Nephron (organoid): Measurements from ENCODE around the gene CIDEB.

Experiments used
- H3K27ac Mint-ChIP-seq, 3 experiments: 2 replicates each; pipeline ENCODE4 v1.8.0; 2020; ENCODE audit warnings: mixed read lengths in 3 of 3, mild to moderate bottlenecking in 2 of 3, moderate library complexity in 1 of 3
- H3K27me3 Mint-ChIP-seq: 2 replicates; pipeline ENCODE4 v1.8.0; 2021; ENCODE audit warnings: low read depth, mild to moderate bottlenecking, moderate library complexity, mixed read lengths
- H3K36me3 Mint-ChIP-seq: 2 replicates; pipeline ENCODE4 v1.8.0; 2020; ENCODE audit warnings: low read depth, mixed read lengths
- H3K4me1 Mint-ChIP-seq: 2 replicates; pipeline ENCODE4 v1.8.0; 2020; ENCODE audit warnings: mixed read lengths
- H3K4me3 Mint-ChIP-seq, 3 experiments: 2 replicates each; pipeline ENCODE4 v1.8.0; 2020; ENCODE audit warnings: mild to moderate bottlenecking in 3 of 3, mixed read lengths in 3 of 3, moderate library complexity in 2 of 3
- H3K9me3 Mint-ChIP-seq: 2 replicates; pipeline ENCODE4 v1.8.0; 2020; ENCODE audit warnings: mixed read lengths
- TF ChIP-seq, protein P1 (sequence below), 3 experiments: fragments of 200-600 bp; sonication (generic); IDR thresholded peaks; one replicate each; pipeline ENCODE4 v1.5.0; 2021; ENCODE audit warnings: antibody characterized with exemption in 3 of 3; ENCODE audit not compliant: unreplicated experiment in 3 of 3

The CIDEB gene

DNA sequence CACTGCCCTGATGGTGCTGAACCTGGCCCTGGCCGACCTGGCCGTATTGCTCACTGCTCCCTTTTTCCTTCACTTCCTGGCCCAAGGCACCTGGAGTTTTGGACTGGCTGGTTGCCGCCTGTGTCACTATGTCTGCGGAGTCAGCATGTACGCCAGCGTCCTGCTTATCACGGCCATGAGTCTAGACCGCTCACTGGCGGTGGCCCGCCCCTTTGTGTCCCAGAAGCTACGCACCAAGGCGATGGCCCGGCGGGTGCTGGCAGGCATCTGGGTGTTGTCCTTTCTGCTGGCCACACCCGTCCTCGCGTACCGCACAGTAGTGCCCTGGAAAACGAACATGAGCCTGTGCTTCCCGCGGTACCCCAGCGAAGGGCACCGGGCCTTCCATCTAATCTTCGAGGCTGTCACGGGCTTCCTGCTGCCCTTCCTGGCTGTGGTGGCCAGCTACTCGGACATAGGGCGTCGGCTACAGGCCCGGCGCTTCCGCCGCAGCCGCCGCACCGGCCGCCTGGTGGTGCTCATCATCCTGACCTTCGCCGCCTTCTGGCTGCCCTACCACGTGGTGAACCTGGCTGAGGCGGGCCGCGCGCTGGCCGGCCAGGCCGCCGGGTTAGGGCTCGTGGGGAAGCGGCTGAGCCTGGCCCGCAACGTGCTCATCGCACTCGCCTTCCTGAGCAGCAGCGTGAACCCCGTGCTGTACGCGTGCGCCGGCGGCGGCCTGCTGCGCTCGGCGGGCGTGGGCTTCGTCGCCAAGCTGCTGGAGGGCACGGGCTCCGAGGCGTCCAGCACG lies 8.2 kb upstream of the CIDEB start:
- no peak overlapping the region for H3K4me3 Mint-ChIP-seq
- no peaks in the 10 kb centered on the region for H3K4me1 Mint-ChIP-seq
- H3K36me3 Mint-ChIP-seq, result peaks cover 3% of the 10 kb centered on the region
- H3K27ac Mint-ChIP-seq, result no peak overlapping the region
- TF ChIP-seq, protein P1, sequence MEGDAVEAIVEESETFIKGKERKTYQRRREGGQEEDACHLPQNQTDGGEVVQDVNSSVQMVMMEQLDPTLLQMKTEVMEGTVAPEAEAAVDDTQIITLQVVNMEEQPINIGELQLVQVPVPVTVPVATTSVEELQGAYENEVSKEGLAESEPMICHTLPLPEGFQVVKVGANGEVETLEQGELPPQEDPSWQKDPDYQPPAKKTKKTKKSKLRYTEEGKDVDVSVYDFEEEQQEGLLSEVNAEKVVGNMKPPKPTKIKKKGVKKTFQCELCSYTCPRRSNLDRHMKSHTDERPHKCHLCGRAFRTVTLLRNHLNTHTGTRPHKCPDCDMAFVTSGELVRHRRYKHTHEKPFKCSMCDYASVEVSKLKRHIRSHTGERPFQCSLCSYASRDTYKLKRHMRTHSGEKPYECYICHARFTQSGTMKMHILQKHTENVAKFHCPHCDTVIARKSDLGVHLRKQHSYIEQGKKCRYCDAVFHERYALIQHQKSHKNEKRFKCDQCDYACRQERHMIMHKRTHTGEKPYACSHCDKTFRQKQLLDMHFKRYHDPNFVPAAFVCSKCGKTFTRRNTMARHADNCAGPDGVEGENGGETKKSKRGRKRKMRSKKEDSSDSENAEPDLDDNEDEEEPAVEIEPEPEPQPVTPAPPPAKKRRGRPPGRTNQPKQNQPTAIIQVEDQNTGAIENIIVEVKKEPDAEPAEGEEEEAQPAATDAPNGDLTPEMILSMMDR (IDR thresholded peaks at IDR 0.05; ENCODE audit: unreplicated experiment in 3 of 3), result no peak
- no peaks in the 10 kb centered on the region for H3K9me3 Mint-ChIP-seq
- peaks cover 8% of the 10 kb centered on the region for H3K27me3 Mint-ChIP-seq

- Mint-ChIP-seq H3K36me3 (peaks cover 3% of the 10 kb centered on the region), H3K9me3 (no peaks in the 10 kb centered on the region), H3K4me3 (no peak overlapping the region), H3K4me1 (no peaks in the 10 kb centered on the region), H3K27ac (no peak overlapping the region), H3K27me3 (peaks cover 8% of the 10 kb centered on the region)
- TF ChIP-seq, protein P1 (IDR thresholded peaks at IDR 0.05; ENCODE audit: unreplicated experiment in 3 of 3), result no peak
Measured at GRCh38 chr14:24315243-24315806, 7.5 kb upstream of the CIDEB start.

- peaks cover 7% of the 10 kb centered on the region for H3K36me3 Mint-ChIP-seq
- peak overlapping the region in 1 of 3 experiments; percentile 33 for H3K27ac Mint-ChIP-seq
- TF ChIP-seq, protein P1 (IDR thresholded peaks at IDR 0.05; ENCODE audit: unreplicated experiment in 3 of 3), result no peak
- peaks cover 8% of the 10 kb centered on the region for H3K27me3 Mint-ChIP-seq
- H3K4me3 Mint-ChIP-seq, result no peak overlapping the region
- H3K9me3 Mint-ChIP-seq, result no peaks in the 10 kb centered on the region
- no peaks in the 10 kb centered on the region for H3K4me1 Mint-ChIP-seq
Measured at GRCh38 chr14:24314377-24315193, 6.8 kb upstream of the CIDEB start.

- Mint-ChIP-seq H3K27ac (peak overlapping the region in 1 of 3 experiments; percentile 33), H3K27me3 (peaks cover 4% of the 10 kb centered on the region), H3K4me1 (no peaks in the 10 kb centered on the region), H3K36me3 (peaks cover 7% of the 10 kb centered on the region), H3K4me3 (no peak overlapping the region), H3K9me3 (no peaks in the 10 kb centered on the region)
- TF ChIP-seq, protein P1 (IDR thresholded peaks at IDR 0.05; ENCODE audit: unreplicated experiment in 3 of 3), result no peak
Measured at GRCh38 chr14:24313913-24314312, 6.1 kb upstream of the CIDEB start.

DNA sequence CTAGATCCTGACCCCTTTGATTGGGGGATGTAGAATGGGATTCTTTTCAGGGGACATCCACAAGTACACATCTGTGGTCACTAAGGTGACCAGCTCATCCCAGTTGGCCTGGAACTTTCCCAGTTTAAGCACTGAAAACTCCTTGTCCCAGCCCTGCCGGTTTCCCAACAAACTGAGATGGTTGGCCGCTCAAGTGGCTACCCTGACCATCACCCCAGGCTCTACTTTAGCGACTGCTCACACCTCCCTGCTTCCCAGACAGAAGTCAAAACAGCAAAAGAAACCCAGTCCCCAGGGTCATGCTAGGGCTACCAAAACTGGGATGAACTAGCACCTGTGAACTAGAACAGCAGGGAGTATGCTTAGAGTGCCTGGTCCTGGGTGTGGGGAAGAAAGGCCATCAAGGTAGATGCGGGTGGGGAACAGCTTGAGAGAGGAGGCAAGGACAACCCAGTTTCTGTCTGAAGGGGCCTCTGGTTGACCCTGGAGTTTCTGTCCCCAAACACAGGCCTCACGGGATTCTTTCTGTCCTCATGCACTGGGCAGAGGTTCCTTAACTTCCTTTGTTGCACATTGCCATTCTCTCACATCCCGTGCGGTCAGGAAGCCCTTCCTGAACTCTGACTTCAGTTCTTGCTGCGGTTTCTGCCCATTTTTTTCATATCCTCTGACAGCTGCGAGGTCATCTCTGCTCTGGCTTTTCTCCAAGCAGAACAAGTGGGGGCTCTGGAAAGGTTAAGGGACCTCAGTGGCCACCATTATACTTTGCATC lies 5.1 kb upstream of the CIDEB start:
- H3K27me3 Mint-ChIP-seq, result no peaks in the 10 kb centered on the region
- peaks cover 10% of the 10 kb centered on the region for H3K36me3 Mint-ChIP-seq
- peaks cover 4% of the 10 kb centered on the region for H3K4me1 Mint-ChIP-seq
- H3K4me3 Mint-ChIP-seq, result no peak overlapping the region
- H3K9me3 Mint-ChIP-seq, result no peaks in the 10 kb centered on the region
- TF ChIP-seq, protein P1 (IDR thresholded peaks at IDR 0.05; ENCODE audit: unreplicated experiment in 3 of 3), result no peak
- no peak overlapping the region for H3K27ac Mint-ChIP-seq
